Natural killer cell (primary cell): Measurements from ENCODE around the gene CCDC54. TPM values are rescaled to one million over a fixed set of nuclear protein-coding genes. Genes with fewer than 3 reads are reported as not detected.

ENCODE experiments used
- ATAC-seq, 3 donors: fragments of 150-1000 bp in 2 of 3; fragments of 200-7000 bp in 1 of 3; cut with Tn5 transposase; 1 replicate in 1 of 3; 2 replicates in 2 of 3; pipeline ENCODE4 v1.10.0; 2021; ENCODE audit warnings: mild to moderate bottlenecking in 2 of 3, moderate library complexity in 2 of 3
- DNase-seq, 2 donors: peaks; one replicate each; pipeline versions ENCODE4 v3.0.0 to v3.0.0-alpha.2; 2013 to 2021; ENCODE audit warnings: mixed read lengths in 1 of 2
- H3K27ac ChIP-seq: one replicate; pipeline ENCODE4 v1.5.1; 2013; ENCODE audit warnings: mild to moderate bottlenecking, low read length
- H3K27me3 ChIP-seq: one replicate; pipeline ENCODE4 v1.6.1; 2013; ENCODE audit warnings: low read length; ENCODE audit not compliant: control insufficient read depth, insufficient read depth
- H3K36me3 ChIP-seq: one replicate; pipeline ENCODE4 v1.6.1; 2013; ENCODE audit warnings: low read length; ENCODE audit not compliant: control insufficient read depth, insufficient read depth
- H3K4me1 ChIP-seq: one replicate; pipeline ENCODE4 v1.6.1; 2013; ENCODE audit warnings: low read length; ENCODE audit not compliant: control insufficient read depth, insufficient read depth
- H3K4me3 ChIP-seq: one replicate; pipeline ENCODE4 v1.5.1; 2013; ENCODE audit warnings: low read length
- H3K9me3 ChIP-seq: one replicate; pipeline ENCODE4 v1.6.1; 2013; ENCODE audit warnings: low read length; ENCODE audit not compliant: control insufficient read depth, insufficient read depth
- H3K27ac Mint-ChIP-seq, 2 donors: one replicate each; pipeline ENCODE4 v1.8.0; 2022; ENCODE audit warnings: mild to moderate bottlenecking in 2 of 2, mixed read lengths in 2 of 2, moderate library complexity in 1 of 2
- H3K27me3 Mint-ChIP-seq, 2 donors: one replicate each; pipeline ENCODE4 v1.8.0; 2022; ENCODE audit warnings: low read depth in 2 of 2, mixed read lengths in 2 of 2
- H3K36me3 Mint-ChIP-seq: one replicate; pipeline ENCODE4 v1.8.0; 2022; ENCODE audit warnings: mixed read lengths
- H3K4me1 Mint-ChIP-seq, 2 donors: one replicate each; pipeline ENCODE4 v1.8.0; 2022; ENCODE audit warnings: mixed read lengths in 2 of 2
- H3K4me3 Mint-ChIP-seq: one replicate; pipeline ENCODE4 v1.8.0; 2022; ENCODE audit warnings: mild to moderate bottlenecking, moderate library complexity, mixed read lengths
- H3K9me3 Mint-ChIP-seq, 2 donors: one replicate each; pipeline ENCODE4 v1.8.0; 2022; ENCODE audit warnings: mixed read lengths in 2 of 2
- CTCF ChIP-seq: fragments of 200-600 bp; IDR thresholded peaks from one replicate; pipeline ENCODE4 v1.8.0; 2022; ENCODE audit warnings: antibody characterized with exemption
- WGBS: methylation state at CpG from one replicate; pipeline ENCODE4 v1.1.7; 2013; ENCODE audit warnings: missing lambda C conversion rate; ENCODE audit not compliant: insufficient coverage; 5-methylcytosine and 5-hydroxymethylcytosine counted together
- intact Hi-C: fragments of 100-400 bp; cut with micrococcal nuclease; formaldehyde crosslinking; loops from one replicate; pipeline ENCODE4 v1.14.2; 2022
- total RNA-seq, 4 donors: library from RNA; stranded (reverse); fragments of 120-200 nt in 1 of 4; gene quantifications; one replicate each; pipeline versions ENCODE4 v1.2.3 to v1.2.4, GENCODE V29; 2013 to 2022

The CCDC54 gene
- total RNA-seq, 3 donors from 2014 or later (not counting 1 experiment from before 2014, with no cell fraction given): not detected

- Histone ChIP-seq H3K27me3 (no peaks in the 10 kb centered on the region), H3K27ac (no peak overlapping the region), H3K36me3 (no peaks in the 10 kb centered on the region), H3K9me3 (no peaks in the 10 kb centered on the region), H3K4me1 (no peaks in the 10 kb centered on the region), H3K4me3 (no peak overlapping the region)
- intact Hi-C loops: no loop called here
- WGBS: 65% methylated on average over 5 of the region's 6 CpGs
- H3K36me3 Mint-ChIP-seq: no peaks in the 10 kb centered on the region
- no peak for ATAC-seq
- DNase-seq: no peak
- peaks cover 0 to 6% of the 10 kb centered on the region in 2 donors for H3K27me3 Mint-ChIP-seq
- H3K4me1 Mint-ChIP-seq: no peaks in the 10 kb centered on the region
- H3K27ac Mint-ChIP-seq: no peak overlapping the region
- no peak for TF ChIP-seq CTCF
- no peak overlapping the region for H3K4me3 Mint-ChIP-seq
- no peaks in the 10 kb centered on the region for H3K9me3 Mint-ChIP-seq
These were observed 4.7 kb upstream of the CCDC54 start for GRCh38 chr3:107372506-107372905.

- H3K9me3 Mint-ChIP-seq: no peaks in the 10 kb centered on the region
- Histone ChIP-seq H3K4me1 (no peaks in the 10 kb centered on the region), H3K36me3 (no peaks in the 10 kb centered on the region), H3K9me3 (no peaks in the 10 kb centered on the region), H3K27me3 (no peaks in the 10 kb centered on the region), H3K27ac (no peak overlapping the region), H3K4me3 (no peak overlapping the region)
- DNase-seq (no peak), ATAC-seq (no peak)
- no peaks in the 10 kb centered on the region for H3K36me3 Mint-ChIP-seq
- intact Hi-C loops: no loop called here
- H3K4me1 Mint-ChIP-seq: no peaks in the 10 kb centered on the region
- H3K27ac Mint-ChIP-seq: no peak overlapping the region
- TF ChIP-seq CTCF: no peak
- H3K27me3 Mint-ChIP-seq: peaks cover 0 to 3% of the 10 kb centered on the region in 2 donors
- no peak overlapping the region for H3K4me3 Mint-ChIP-seq
- 49% methylated on average over 5 of the region's 6 CpGs for WGBS
These were observed 3.3 kb upstream of the CCDC54 start for GRCh38 chr3:107373896-107374295.

GRCh38 chr3:107375682-107376081, 1.6 kb upstream of the CCDC54 start:
- H3K9me3 ChIP-seq: no peaks in the 10 kb centered on the region
- no peak overlapping the region for H3K4me3 ChIP-seq
- intact Hi-C loops: no loop called here
- no peaks in the 10 kb centered on the region for H3K36me3 ChIP-seq
- Mint-ChIP-seq H3K9me3 (no peaks in the 10 kb centered on the region), H3K4me1 (no peaks in the 10 kb centered on the region), H3K27me3 (peaks cover 3 to 12% of the 10 kb centered on the region in 2 donors), H3K36me3 (no peaks in the 10 kb centered on the region), H3K4me3 (no peak overlapping the region), H3K27ac (no peak overlapping the region)
- H3K4me1 ChIP-seq: no peaks in the 10 kb centered on the region
- no peaks in the 10 kb centered on the region for H3K27me3 ChIP-seq
- DNase-seq (no peak), ATAC-seq (no peak)
- H3K27ac ChIP-seq: no peak overlapping the region
- no peak for TF ChIP-seq CTCF
- 83% methylated on average over 1 of the region's 2 CpGs for WGBS

GRCh38 chr3:107382631-107383030, 5.4 kb downstream of the CCDC54 start:
- intact Hi-C loops: no loop called here
- TF ChIP-seq CTCF: no peak
- WGBS: no CpG with 5 or more reads among the region's 4 CpGs
- H3K4me1 ChIP-seq: no peaks in the 10 kb centered on the region
- H3K4me3 ChIP-seq: no peak overlapping the region
- Mint-ChIP-seq H3K4me3 (no peak overlapping the region), H3K36me3 (no peaks in the 10 kb centered on the region), H3K9me3 (no peaks in the 10 kb centered on the region), H3K27ac (no peak overlapping the region), H3K4me1 (no peaks in the 10 kb centered on the region), H3K27me3 (peaks cover 4 to 38% of the 10 kb centered on the region in 2 donors)
- ATAC-seq (no peak), DNase-seq (no peak)
- no peaks in the 10 kb centered on the region for H3K27me3 ChIP-seq
- no peak overlapping the region for H3K27ac ChIP-seq
- H3K36me3 ChIP-seq: no peaks in the 10 kb centered on the region
- H3K9me3 ChIP-seq: no peaks in the 10 kb centered on the region
